ENCODE data around the gene NRDE2.

NRDE2 gene, protein sequence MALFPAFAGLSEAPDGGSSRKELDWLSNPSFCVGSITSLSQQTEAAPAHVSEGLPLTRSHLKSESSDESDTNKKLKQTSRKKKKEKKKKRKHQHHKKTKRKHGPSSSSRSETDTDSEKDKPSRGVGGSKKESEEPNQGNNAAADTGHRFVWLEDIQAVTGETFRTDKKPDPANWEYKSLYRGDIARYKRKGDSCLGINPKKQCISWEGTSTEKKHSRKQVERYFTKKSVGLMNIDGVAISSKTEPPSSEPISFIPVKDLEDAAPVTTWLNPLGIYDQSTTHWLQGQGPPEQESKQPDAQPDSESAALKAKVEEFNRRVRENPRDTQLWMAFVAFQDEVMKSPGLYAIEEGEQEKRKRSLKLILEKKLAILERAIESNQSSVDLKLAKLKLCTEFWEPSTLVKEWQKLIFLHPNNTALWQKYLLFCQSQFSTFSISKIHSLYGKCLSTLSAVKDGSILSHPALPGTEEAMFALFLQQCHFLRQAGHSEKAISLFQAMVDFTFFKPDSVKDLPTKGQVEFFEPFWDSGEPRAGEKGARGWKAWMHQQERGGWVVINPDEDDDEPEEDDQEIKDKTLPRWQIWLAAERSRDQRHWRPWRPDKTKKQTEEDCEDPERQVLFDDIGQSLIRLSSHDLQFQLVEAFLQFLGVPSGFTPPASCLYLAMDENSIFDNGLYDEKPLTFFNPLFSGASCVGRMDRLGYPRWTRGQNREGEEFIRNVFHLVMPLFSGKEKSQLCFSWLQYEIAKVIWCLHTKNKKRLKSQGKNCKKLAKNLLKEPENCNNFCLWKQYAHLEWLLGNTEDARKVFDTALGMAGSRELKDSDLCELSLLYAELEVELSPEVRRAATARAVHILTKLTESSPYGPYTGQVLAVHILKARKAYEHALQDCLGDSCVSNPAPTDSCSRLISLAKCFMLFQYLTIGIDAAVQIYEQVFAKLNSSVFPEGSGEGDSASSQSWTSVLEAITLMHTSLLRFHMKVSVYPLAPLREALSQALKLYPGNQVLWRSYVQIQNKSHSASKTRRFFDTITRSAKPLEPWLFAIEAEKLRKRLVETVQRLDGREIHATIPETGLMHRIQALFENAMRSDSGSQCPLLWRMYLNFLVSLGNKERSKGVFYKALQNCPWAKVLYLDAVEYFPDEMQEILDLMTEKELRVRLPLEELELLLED

DNA sequence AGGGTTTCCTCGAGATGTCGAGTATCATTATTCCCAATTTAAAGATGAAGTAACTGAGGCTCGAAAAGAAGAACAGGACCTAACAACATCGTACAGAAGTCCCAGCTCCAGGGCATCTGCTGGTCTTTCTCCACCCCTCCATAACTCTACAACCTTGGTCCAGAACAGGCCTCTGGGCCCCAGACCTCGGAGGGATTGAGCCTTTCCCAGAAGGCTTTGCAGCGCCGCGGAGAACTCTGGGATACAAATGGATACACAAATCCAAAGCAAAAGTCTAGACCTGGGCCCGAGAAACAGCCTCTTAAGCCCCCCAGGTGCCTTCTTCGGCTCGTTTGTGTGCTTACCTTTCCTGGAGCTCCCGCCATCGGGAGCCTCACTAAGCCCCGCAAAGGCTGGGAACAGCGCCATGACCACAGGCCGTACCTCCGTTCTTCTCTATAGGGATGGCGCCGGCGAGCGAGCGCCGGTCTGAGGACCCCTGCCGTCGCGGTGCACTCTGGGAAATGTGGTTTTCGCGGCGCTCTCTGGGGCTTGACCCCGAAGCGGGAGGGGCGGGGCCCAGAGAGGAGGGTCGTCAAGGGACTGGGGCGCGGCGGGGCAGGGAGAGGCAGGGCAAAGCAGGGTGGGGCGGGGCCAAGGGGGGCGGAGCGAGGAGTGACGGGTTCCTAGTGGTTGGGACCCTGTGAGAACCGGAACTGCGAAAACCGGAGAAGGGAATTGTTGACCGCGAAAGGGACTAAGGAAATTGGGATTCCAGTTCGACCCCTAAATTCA lies at the start of gene NRDE2:
Gene NRDE2, minus strand, starts transcription at position 445 of the 774 bp plus-strand sequence. Its CDS starts 37 bp downstream, at position 408.
- peak; percentile 93 for DNase-seq (ENCODE audit: low spot score)

DNA sequence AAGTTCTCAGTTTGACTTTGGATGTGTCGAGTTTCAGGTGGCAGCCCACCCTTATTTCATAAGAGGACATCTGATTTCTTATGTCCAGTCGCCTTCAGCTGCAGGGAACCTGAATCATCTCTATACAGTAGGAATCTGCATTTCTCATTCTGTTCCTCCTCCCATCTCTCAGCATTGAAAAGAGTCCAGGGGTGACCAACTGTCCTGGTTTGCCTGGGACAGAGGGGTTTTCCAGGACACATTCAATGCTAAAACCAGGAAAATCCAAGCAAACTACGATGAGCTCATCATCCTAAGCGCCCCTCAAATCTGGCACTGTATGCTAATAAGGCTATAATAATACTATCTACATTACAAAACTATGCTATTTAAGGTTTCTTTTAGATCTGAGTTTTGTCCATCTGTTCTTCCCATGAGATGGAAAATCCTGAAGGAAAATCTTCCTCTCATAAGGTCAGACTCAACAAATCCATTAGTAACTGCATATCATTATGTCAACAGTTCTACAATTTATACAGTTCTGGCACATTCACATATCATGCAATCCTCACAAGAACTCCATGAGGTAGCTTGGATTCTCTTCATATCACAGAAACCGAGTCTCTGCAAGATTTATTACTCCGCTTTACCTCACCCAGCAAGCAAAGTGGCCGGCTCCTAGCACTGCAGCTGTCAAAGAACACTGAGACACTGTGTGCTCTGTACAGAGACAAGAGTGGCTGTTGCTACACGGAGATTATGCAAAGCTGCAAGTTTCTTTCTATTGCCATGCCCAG lies 49.5 kb upstream of the NRDE2 start:
- no peak for DNase-seq (ENCODE audit: low spot score)

DNA sequence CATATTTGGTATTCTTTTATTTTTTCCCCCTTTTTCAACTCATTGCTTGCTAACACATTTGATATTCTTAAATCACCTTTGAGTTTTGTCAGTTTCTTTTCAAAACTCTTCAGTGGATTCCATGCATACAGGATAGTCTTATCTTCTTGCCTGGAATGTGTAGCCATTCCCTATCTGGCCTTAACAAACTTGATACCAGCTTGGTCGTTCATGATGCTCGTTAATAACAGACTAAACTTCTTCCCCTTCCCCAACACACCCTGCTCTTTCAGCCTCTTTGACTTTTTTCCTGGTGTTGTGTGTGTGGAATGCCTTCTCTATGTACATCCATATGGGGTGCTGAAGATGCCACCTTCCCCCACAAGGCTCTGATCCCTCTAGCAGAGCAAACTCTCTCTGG lies 47.4 kb upstream of the NRDE2 start:
- DNase-seq (ENCODE audit: low spot score) = no peak

DNA sequence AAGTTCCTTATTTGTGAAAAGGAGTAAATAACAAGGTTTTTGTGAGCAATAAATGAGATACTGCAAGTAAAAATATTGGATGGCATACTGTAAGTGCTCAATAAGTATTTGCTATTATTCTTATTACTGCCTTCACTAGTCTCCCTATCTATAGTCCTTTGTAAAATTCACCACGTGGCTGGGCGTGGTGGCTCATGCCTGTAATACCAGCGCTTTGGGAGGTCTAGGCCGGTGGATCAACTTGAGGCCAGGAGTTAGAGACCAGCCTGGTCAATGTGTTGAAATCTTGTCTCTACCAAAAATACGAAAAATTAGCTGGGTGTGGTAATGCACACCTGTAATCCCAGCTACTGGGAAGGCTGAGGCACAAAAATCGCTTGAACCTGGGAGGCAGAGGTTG lies 46.5 kb upstream of the NRDE2 start:
- no peak for DNase-seq (ENCODE audit: low spot score)

DNA sequence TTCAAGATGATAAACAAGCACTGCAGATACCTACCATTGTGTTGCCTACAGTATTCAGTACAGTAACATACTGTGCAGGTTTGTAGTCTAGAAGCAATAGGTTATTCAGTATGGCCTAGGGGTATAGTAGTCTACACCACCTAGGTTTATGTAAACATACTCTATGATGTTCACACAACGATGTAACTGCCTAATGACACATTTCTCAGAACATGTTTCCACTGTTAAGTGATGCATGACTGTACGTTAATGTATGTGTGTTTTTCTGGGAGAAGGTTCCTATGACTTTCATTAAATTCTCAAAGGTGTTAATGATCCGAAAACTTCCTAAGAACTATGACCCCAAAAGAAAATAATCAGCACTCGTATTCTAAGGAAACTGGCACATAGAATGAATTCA lies 44.2 kb upstream of the NRDE2 start:
- no peak for DNase-seq (ENCODE audit: low spot score)

DNA sequence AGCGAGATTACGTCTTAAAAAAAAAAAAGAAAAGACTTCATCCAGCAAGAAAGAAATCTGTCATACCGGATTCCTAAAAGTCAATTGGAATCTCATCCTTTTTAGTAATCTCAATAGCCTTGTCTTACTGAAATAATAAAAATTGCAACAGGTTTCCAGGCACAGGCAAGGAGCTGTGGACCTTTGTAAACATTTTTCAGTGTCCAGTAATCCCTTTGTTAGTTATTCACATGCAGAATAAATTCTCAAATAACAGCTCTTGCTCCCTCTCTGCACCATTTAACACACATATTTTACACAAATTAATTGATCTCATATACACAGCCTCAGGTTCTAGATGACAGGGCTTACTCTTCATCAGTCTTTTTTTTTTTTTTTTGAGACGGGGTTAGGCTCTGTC lies 43.1 kb upstream of the NRDE2 start:
- no peak for DNase-seq (ENCODE audit: low spot score)

DNA sequence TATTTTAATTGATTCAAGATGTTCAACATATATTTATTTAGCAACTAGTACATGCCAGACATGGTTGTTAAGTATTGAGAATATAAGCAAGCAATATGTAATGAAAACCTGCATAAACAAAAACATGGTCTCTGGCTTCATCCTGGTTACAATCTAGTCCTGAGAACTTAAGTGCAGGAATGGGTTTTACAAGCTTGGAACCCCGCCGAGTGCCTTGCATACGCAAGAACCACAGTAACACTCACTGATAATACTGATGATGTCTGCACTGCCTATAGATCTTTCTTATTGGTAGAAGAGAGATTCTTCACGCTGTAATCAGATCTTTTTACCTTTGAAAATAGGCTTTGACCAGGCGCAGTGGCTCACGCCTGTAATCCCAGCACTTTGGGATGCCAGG lies 42.1 kb upstream of the NRDE2 start:
- DNase-seq (ENCODE audit: low spot score) = no peak

DNA sequence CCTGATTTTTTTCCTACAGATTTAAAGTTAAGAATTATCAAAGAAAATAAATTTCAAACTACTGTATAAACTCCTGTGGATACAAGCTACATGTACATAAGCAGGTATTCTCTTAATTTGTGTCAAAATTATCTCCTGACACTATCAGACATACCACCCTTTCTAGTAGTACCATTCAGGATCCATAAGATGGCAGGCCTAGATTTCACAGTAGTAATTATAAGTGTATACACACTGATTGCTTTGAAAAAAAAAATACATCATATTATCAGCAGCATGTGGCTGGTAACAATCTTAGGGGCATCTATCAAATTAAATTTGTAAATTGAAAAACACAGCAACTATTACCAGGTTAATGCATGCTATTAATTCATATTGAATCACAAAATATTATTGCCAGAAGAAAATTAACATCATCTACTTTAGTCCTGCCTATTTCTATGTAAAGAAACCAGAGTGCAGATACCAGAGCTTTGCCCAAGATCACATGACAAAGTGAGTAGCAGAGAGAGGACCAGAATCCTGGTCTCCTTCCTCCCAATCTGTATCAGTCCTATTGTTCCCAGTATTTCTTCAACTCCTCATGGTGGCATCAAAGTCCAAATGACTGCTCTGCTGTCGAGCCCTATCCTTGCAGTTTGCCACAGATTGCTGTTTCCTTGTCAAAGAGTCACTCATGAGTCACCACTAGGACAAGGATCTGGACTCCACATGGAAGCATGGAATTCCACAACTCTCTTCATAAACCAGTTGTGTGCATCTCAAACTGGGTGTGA lies 37.4 kb upstream of the NRDE2 start:
- DNase-seq (ENCODE audit: low spot score) = no peak

DNA sequence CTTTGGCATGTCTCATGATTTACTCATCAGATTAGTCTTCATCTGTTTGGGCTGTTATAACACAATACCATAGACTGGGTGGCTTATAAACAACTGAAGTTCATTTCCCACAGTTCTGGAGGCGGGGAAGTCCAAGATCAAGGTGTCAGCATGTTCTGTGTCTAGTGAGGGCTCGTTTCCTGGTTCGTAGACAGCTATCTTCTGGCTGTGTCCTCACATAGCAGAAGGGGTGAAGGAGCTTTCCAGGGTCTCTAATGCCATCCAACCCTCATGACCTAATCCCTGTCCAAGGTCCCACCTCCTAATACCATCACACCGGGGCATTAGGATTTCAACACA lies 30.8 kb upstream of the NRDE2 start:
- no peak for DNase-seq (ENCODE audit: low spot score)

DNA sequence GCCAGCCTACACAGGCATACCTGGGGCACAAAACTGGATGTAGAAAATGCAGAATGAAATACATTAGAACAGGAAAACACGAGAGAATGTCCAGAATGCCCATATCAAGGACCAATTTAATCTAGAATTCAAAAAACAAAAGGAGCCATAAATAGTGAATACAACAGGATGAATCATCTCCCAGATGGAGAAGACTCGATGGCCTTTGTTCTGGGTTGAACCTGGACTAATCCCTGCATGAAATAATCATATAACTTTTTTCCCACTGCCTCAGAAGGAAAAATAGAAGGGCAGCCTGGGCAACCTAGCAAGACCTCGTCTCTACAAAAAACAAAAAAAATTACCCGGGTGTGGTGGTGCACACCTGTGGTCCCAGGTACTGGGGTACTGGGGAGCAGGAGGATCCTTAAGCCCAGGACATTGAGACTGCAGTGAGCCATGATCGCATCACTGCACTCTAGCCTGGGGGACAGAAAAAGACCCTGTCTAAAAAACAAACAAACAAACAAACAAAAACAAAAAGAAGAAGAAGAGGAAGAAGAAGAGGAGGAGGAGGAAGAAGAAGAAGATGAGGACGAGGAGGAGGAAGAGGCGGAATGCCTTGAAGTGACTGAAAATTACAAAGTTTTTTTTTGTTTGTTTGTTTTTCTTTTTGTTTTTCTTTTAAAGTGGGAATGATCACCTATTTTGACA lies 30.3 kb upstream of the NRDE2 start:
- no peak for DNase-seq (ENCODE audit: low spot score)

DNA sequence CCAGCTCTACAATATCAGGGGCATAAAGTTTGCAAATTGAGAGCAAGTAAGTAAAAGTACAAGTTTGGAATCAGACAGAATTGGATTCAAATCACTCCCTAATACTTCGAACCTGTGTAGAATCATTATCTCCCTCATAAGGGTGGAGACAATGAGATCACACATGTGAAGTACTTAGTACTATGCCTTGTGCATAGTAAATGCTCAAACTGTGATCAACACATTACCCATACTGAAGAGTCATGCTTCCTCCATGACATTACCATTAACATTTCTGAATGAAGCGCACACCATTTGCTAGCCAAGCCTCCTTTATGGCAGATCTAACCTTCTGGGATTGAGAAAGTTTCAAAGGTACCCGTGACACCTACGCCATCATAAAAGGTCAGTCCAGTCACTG lies 26.6 kb upstream of the NRDE2 start:
- no peak for DNase-seq (ENCODE audit: low spot score)

DNA sequence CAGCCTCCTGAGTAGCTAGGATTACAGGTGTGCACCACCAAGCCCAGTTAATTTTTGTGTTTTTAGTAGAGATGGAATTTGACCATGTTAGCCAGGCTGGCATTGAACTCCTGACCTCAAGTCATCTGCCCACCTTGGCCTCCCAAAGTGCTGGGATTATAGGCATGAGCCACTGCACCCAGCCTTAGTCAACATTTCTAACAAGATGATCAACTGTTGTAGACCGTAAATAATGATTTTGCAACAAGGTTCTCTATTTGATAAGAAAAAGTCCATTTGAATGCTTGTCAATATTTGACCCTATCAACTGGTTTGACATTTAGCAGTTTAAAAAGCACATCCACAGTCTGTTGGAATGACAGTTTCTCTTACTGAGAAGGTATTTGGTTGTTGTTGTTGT lies 25.2 kb upstream of the NRDE2 start:
- DNase-seq (ENCODE audit: low spot score) = no peak

DNA sequence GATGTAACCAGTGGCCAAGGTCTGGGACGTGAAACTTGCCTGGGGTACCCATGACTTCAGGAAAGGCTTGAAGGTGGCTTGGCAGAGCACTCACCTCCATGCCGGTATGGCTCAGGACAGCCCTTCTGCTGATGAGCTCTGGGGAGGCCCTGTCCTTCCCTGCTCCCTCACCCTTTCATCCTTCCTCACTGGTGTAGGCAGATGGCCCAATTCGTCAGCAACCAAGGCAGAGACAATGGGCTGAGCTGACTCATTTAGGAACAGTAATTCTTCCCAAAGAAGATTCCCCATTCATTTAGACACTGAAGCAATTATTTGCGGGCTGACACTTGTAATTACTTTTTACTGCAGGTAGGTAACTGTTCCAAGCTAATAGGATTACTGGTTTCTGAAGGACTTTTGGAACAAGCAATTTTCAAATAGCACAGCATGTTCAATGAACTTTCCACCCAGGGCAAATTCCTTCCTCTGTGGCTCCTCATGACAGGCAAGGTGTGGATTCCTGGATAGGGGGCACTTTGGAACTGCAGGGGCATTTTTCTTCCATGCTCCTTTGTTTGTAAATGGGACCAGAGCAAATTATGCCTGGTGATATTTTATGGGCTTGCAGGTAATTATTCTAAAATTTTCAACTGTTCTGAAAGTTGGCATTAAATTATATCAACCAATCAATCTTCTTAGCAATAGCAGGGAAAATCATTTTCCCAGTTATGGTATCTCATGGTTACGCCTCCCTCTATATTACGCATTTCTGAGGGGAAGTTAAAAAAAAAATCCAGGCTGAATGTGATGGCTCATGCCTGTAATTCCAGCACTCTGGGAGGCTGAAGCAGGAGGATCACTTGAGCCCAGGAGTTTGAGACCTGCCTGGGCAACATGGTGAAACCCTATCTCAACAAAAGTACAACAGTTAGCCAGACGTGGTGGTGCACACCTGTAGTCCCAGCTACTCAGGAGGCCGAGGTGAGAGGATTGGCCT lies 24.1 kb upstream of the NRDE2 start:
- DNase-seq (ENCODE audit: low spot score) = no peak

DNA sequence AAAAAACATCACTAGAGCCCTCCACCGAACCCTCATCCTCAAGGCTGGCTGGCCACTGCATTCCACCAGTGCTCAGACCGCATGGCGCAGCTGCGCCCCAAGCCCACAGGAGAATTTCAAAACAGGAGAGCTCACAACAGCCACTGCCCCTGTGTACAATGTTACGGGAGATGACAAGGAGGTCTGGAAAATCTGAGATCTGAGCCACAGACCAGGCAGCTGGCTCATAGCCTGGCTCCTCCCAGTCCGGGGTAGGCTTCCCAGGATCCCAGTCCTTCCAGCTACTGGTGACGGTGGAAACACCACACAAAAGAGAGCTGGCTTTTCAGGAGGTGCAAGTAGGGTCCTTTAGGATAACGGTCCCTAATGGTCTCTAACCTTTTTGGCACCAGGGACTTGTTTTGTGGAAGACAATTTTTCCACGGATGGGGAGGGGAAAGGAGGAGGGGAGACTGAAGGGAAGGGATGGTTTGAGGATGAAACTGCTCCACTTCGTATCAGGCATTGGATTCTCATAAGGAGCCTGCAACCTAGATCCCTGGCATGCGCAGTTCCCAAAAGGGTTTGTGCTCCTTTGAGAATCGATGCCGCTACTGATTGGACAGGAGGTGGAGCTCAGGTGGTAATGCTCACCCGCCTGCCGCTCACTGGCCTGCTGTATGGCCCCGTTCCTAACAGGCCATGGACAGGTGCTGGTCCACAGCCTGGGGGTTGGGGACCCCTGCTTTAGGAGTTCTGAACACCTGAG lies 23.0 kb upstream of the NRDE2 start:
- no peak for DNase-seq (ENCODE audit: low spot score)

DNA sequence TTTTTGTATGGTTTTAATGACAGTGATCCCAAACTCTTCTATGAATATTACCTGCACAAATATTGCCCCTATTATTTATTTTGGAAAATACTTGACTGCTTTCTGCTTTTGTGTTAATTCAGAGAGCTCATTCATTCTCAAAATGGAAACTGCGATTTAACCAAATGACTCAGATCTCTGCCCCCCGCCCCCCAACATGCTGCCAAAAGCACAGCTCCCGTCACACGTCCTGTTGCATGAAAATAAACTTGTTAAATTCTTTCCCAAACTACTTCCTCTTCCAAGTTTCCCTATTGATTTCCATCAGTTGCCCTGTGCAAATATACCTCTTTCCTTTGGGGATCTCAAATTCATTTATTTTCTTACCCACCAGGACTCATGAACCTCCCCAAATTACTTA lies 18.0 kb upstream of the NRDE2 start:
- DNase-seq (ENCODE audit: low spot score) = no peak

DNA sequence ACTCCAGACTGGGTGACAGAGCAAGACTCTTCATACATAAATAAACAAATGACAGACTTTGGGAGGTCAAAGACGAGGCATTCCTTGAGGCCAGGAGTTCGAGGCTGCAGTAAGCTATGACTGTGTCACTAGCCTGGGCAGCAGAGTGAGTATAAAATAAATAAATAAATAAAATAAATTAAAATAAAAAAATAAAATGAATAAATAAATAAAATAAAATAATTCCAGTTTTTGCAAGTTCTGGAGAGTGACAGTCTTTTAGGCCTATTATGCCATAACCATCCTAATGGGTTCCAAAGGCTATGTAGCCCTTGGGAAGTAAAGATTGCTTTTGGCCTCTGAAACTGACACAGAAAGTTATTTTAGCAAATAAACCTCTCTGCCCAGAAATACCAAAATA lies 16.5 kb upstream of the NRDE2 start:
- DNase-seq (ENCODE audit: low spot score) = no peak

DNA sequence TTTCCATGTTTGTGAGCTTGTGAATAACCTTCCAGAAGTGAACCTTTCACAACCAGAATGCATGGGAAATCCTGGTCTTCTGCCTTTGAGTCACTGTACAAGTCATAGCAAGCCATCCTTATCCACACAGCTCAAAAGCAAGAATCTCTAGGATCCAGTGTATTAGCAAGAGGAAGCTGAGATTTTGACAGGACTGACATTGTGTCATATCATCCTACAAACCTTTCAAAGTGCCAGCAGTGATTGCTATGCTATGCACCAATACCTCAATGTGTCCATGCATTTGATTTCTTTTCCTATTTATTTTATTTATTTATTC lies 13.5 kb upstream of the NRDE2 start:
- DNase-seq (ENCODE audit: low spot score) = no peak

Data from germinal center (tissue), 1 donor.